Measurements from ENCODE around the gene WDR12. TPM values are rescaled to one million over a fixed set of nuclear protein-coding genes. Genes with fewer than 3 reads are reported as not detected.

WDR12 gene
- total RNA-seq, 1 donor from 2014 or later = 53.5 TPM

GRCh38 chr2:202847693-202848524 is 63.6 kb downstream of the WDR12 start:
- peaks cover 6% of the 10 kb centered on the region for H3K36me3 Mint-ChIP-seq (ENCODE audit: unreplicated experiment)
- H3K4me1 Mint-ChIP-seq (ENCODE audit: low read depth, unreplicated experiment) = no peaks in the 10 kb centered on the region
- TF ChIP-seq CTCF (IDR thresholded peaks at IDR 0.05; ENCODE audit: partially characterized antibody, unreplicated experiment) = no peak
- no peak overlapping the region for H3K4me3 Mint-ChIP-seq (ENCODE audit: unreplicated experiment)
- H3K27ac Mint-ChIP-seq (ENCODE audit: unreplicated experiment) = no peak overlapping the region
- no peaks in the 10 kb centered on the region for H3K27me3 Mint-ChIP-seq (ENCODE audit: unreplicated experiment)
- no peak for DNase-seq
- no peaks in the 10 kb centered on the region for H3K9me3 Mint-ChIP-seq (ENCODE audit: unreplicated experiment)

GRCh38 chr2:202844656-202845055 is 66.8 kb downstream of the WDR12 start:
- TF ChIP-seq CTCF (IDR thresholded peaks at IDR 0.05; ENCODE audit: partially characterized antibody, unreplicated experiment) = no peak
- Mint-ChIP-seq H3K27ac (ENCODE audit: unreplicated experiment) (no peak overlapping the region), H3K36me3 (ENCODE audit: unreplicated experiment) (peaks cover 22% of the 10 kb centered on the region), H3K9me3 (ENCODE audit: unreplicated experiment) (no peaks in the 10 kb centered on the region), H3K4me3 (ENCODE audit: unreplicated experiment) (no peak overlapping the region), H3K4me1 (ENCODE audit: low read depth, unreplicated experiment) (no peaks in the 10 kb centered on the region), H3K27me3 (ENCODE audit: unreplicated experiment) (no peaks in the 10 kb centered on the region)
- no peak for DNase-seq

GRCh38 chr2:202842690-202843089 is 68.8 kb downstream of the WDR12 start:
- no peaks in the 10 kb centered on the region for H3K27me3 Mint-ChIP-seq (ENCODE audit: unreplicated experiment)
- no peaks in the 10 kb centered on the region for H3K4me1 Mint-ChIP-seq (ENCODE audit: low read depth, unreplicated experiment)
- TF ChIP-seq CTCF (IDR thresholded peaks at IDR 0.05; ENCODE audit: partially characterized antibody, unreplicated experiment) = no peak
- H3K36me3 Mint-ChIP-seq (ENCODE audit: unreplicated experiment) = peaks cover 22% of the 10 kb centered on the region
- H3K27ac Mint-ChIP-seq (ENCODE audit: unreplicated experiment) = no peak overlapping the region
- DNase-seq = no peak
- H3K9me3 Mint-ChIP-seq (ENCODE audit: unreplicated experiment) = no peaks in the 10 kb centered on the region
- H3K4me3 Mint-ChIP-seq (ENCODE audit: unreplicated experiment) = no peak overlapping the region

- TF ChIP-seq CTCF (IDR thresholded peaks at IDR 0.05; ENCODE audit: partially characterized antibody, unreplicated experiment) = no peak
- Mint-ChIP-seq H3K36me3 (ENCODE audit: unreplicated experiment) (peaks cover 27% of the 10 kb centered on the region), H3K27me3 (ENCODE audit: unreplicated experiment) (no peaks in the 10 kb centered on the region), H3K9me3 (ENCODE audit: unreplicated experiment) (no peaks in the 10 kb centered on the region), H3K27ac (ENCODE audit: unreplicated experiment) (no peak overlapping the region), H3K4me3 (ENCODE audit: unreplicated experiment) (no peak overlapping the region), H3K4me1 (ENCODE audit: low read depth, unreplicated experiment) (no peaks in the 10 kb centered on the region)
- no peak for DNase-seq
Measured at GRCh38 chr2:202841090-202841867, 70.2 kb downstream of the WDR12 start.

Data from glutamatergic neuron (in vitro differentiated cells).